Progenitor cell of endocrine pancreas (in vitro differentiated cells): ENCODE data around the gene LRMDA. TPM values are rescaled to one million over a fixed set of nuclear protein-coding genes. Genes with fewer than 3 reads are reported as not detected.

Experiments used
- DNase-seq: peaks from one replicate; pipeline ENCODE4 v3.0.0; 2021; ENCODE audit warnings: low spot score; ENCODE audit not compliant: unreplicated experiment
- H3K27ac Mint-ChIP-seq: 2 replicates; pipeline ENCODE4 v1.8.0; 2021; ENCODE audit warnings: mild to moderate bottlenecking, moderate library complexity, mixed read lengths
- H3K27me3 Mint-ChIP-seq: 2 replicates; pipeline ENCODE4 v1.8.0; 2021; ENCODE audit warnings: mixed read lengths
- H3K36me3 Mint-ChIP-seq: 2 replicates; pipeline ENCODE4 v1.8.0; 2022; ENCODE audit warnings: mixed read lengths; ENCODE audit not compliant: insufficient read depth
- H3K4me1 Mint-ChIP-seq: 2 replicates; pipeline ENCODE4 v1.8.0; 2021; ENCODE audit warnings: low read depth, mixed read lengths
- H3K4me3 Mint-ChIP-seq: 2 replicates; pipeline ENCODE4 v1.8.0; 2021; ENCODE audit warnings: low read depth, mild to moderate bottlenecking, moderate library complexity, mixed read lengths
- H3K9me3 Mint-ChIP-seq: 2 replicates; pipeline ENCODE4 v1.8.0; 2021; ENCODE audit warnings: low read depth, mixed read lengths
- total RNA-seq: library from RNA; stranded (reverse); gene quantifications from 2 replicates; pipeline ENCODE4 v1.2.1, GENCODE V29; 2021
- TF ChIP-seq, protein P1 (sequence below): fragments of 200-600 bp; sonication (generic); IDR thresholded peaks from one replicate; pipeline ENCODE4 v1.5.0; 2021; ENCODE audit warnings: antibody characterized with exemption, mild to moderate bottlenecking; ENCODE audit not compliant: unreplicated experiment

The LRMDA gene
- total RNA-seq, 1 donor from 2014 or later = 6.5 TPM

DNA sequence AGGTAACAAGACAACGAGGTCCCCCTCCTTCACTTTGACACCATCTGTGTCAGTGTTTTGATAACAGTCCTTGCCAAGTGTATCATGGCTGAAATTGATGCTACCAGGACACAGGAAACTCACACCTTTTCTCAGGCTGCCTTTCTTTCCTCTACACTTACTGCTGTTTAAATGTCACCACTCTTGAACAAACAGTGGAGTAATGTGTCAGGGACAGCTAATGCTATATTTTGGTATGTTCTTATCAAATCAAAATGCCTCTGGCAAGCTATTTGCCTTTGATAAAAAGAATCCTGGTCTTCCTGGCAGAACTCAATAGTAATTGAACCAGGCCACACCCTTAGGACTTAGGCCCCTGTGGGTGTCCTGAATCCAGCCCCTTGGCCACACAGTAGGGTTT, 692.9 kb downstream of the LRMDA start:
- H3K4me1 Mint-ChIP-seq = peaks cover 34% of the 10 kb centered on the region
- no peaks in the 10 kb centered on the region for H3K36me3 Mint-ChIP-seq
- H3K27me3 Mint-ChIP-seq = peaks cover 2% of the 10 kb centered on the region
- TF ChIP-seq, protein P1, sequence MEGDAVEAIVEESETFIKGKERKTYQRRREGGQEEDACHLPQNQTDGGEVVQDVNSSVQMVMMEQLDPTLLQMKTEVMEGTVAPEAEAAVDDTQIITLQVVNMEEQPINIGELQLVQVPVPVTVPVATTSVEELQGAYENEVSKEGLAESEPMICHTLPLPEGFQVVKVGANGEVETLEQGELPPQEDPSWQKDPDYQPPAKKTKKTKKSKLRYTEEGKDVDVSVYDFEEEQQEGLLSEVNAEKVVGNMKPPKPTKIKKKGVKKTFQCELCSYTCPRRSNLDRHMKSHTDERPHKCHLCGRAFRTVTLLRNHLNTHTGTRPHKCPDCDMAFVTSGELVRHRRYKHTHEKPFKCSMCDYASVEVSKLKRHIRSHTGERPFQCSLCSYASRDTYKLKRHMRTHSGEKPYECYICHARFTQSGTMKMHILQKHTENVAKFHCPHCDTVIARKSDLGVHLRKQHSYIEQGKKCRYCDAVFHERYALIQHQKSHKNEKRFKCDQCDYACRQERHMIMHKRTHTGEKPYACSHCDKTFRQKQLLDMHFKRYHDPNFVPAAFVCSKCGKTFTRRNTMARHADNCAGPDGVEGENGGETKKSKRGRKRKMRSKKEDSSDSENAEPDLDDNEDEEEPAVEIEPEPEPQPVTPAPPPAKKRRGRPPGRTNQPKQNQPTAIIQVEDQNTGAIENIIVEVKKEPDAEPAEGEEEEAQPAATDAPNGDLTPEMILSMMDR = no peak
- H3K9me3 Mint-ChIP-seq = peaks cover 3% of the 10 kb centered on the region
- no peak for DNase-seq
- H3K4me3 Mint-ChIP-seq = no peak overlapping the region
- H3K27ac Mint-ChIP-seq = no peak overlapping the region

DNA sequence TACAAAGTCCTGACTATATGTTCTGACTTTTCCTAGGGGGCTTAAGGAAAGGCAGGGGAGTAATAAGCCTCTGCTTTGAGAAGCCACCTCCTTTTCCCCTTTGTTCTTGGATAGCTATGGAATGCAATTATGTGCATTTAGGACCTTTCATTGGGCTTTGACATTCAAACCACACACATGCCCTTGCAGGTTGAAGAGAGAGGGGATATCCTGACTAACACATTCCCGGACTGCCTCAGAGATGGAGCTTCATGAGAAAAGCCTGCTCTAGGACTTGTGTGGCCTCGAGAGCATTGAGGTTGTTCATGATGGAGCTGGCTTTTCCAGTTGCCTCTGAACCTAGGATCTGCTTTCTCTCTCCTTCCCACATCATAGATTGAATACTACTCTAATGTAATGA, 694.5 kb downstream of the LRMDA start:
- TF ChIP-seq, protein P1 = no peak
- no peak overlapping the region for H3K4me3 Mint-ChIP-seq
- peaks cover 3% of the 10 kb centered on the region for H3K9me3 Mint-ChIP-seq
- H3K27me3 Mint-ChIP-seq = peaks cover 2% of the 10 kb centered on the region
- peaks cover 32% of the 10 kb centered on the region for H3K4me1 Mint-ChIP-seq
- DNase-seq = no peak
- no peaks in the 10 kb centered on the region for H3K36me3 Mint-ChIP-seq
- H3K27ac Mint-ChIP-seq = no peak overlapping the region

DNA sequence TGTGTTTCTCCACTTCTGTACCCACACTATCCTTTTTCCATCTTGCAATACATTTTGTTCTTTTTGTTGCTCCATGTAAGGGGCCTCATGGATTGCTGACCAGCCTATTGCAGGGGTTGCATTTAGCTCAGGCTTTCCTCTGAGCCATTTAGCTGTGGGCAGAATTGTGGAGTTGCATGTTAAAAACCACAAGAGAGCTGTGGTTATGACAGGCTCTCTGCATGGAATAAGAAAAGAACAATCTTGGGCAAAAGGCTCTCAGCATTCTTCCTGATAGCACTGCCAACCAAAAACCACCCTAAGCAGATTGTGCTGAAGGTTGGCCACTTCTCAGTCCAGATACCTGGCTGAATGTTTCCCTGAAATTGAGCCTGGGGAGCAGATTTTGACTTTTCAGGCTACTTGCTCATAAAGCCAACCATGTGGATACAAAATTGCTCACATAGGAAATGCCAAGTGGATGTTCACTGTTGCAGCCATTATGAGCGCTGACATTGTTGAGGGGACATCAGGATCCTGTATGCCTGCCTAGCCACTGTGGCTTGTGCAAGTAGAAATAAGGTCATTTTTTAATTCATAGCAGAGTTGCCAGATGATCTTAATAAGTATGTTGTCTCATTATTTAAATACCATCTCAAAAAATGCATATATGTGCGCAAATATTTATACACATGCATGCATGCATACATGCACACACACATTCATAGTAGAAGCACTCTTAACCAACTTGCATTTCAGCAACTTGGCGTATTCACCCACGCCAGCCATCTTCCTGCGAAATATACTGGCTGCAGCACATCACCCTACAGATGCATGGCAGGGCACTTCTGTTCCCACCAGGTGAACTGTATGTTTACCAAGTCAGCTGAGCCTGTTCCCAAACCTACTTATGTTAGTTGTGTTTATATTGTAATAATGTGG, 695.4 kb downstream of the LRMDA start:
- Mint-ChIP-seq H3K4me3 (no peak overlapping the region), H3K27me3 (no peaks in the 10 kb centered on the region), H3K36me3 (no peaks in the 10 kb centered on the region), H3K27ac (no peak overlapping the region), H3K4me1 (peaks cover 33% of the 10 kb centered on the region), H3K9me3 (peaks cover 3% of the 10 kb centered on the region)
- no peak for DNase-seq
- TF ChIP-seq, protein P1 = no peak

DNA sequence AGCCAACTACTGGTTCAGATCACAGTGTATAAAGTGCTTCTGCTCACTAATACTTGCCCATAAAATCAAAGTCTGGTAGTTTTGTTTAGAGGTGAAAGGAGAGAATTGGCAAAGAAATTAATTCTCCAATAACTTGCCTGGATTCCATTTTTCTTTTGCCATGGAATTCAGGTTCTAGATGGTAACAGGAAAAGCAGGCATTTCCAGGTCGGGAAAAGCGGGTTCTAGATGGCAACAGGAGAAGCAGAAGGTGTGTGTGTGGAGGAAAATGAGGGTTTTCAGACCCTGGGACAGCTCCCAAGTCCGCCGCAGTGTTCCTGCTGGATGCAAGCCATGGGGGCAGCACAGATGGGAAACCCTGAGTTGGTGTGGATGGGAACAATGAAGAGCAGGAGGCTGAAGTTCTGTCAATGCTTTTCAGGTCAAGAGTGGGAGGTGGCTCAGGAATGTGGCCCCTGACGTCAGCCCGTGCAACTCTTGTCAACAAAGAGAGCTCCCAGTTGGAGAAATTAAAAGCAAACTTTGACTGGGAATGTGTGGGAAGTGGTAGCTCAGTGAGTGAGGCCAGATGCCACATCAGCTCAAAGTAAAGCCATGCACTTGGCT, 696.7 kb downstream of the LRMDA start:
- no peak for DNase-seq
- H3K4me3 Mint-ChIP-seq = no peak overlapping the region
- peak overlapping the region; percentile 69 for H3K27ac Mint-ChIP-seq
- TF ChIP-seq, protein P1 = no peak
- peaks cover 3% of the 10 kb centered on the region for H3K9me3 Mint-ChIP-seq
- no peaks in the 10 kb centered on the region for H3K27me3 Mint-ChIP-seq
- no peaks in the 10 kb centered on the region for H3K36me3 Mint-ChIP-seq
- peaks cover 37% of the 10 kb centered on the region for H3K4me1 Mint-ChIP-seq

DNA sequence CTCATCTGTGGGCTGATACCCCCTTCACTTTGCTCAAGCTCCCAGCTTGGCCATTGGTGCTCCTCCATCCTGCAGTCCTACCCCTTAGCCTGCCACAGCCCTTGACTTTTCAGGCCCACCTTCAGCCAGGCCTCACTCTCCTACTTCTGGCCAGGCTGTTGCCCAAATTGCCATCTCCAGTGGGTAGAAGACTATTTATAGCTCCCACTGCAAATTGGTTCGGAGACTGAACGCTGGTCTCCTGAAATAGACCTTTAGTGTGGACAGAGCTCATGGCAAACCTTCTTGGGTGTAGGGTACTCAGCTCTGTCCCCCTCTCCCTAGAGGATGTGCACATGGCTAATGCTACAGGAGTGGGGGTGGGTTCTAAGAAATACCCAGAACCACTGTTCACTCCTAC, 697.8 kb downstream of the LRMDA start:
- Mint-ChIP-seq H3K9me3 (peaks cover 3% of the 10 kb centered on the region), H3K4me1 (peaks cover 43% of the 10 kb centered on the region), H3K27ac (no peak overlapping the region), H3K27me3 (no peaks in the 10 kb centered on the region), H3K4me3 (no peak overlapping the region), H3K36me3 (no peaks in the 10 kb centered on the region)
- DNase-seq = no peak
- TF ChIP-seq, protein P1 = no peak
